ENCODE results near the gene SGCD. TPM values are rescaled to one million over a fixed set of nuclear protein-coding genes. Genes with fewer than 3 reads are reported as not detected.

SGCD gene
- total RNA-seq, 5 donors from 2014 or later (not counting 1 experiment from before 2014, with no cell fraction given) = 0.13 to 2.4 (median 0.22) TPM

DNA sequence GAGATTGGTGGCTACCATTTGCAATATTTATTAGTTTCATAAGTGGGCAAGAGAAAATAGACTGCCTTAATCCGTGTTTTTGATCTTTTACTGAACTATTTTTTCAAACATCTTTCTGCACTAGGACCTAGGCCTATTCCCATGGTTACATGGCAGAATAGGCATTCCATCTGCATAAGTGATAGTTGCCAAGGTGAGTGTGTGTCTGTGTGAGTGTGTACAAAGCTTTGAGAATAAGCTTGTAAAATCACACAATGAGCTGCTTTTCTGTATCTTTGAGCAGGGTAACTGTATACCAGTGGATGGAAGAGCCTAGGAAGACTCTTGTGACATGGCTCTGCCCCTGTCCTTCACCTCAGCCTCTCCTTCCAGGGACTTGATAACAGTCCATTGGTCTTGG is 92.7 kb downstream of the SGCD start:
- CTCF ChIA-PET = no interaction called here
- Histone ChIP-seq H3K27me3 (replicated peaks in 1 of 2; ENCODE audit: control insufficient read depth in 2 of 2, extremely low read depth in 1 of 2, insufficient read depth in 2 of 2, low read length in 1 of 2) (no peaks in the 10 kb centered on the region), H3K4me1 (ENCODE audit: control insufficient read depth in 1 of 2, extremely low read depth in 1 of 2, insufficient read depth in 2 of 2, low read length in 2 of 2) (no peaks in the 10 kb centered on the region), H3K27ac (ENCODE audit: low read length) (no peak overlapping the region), H3K36me3 (ENCODE audit: control insufficient read depth in 2 of 2, extremely low read depth in 1 of 2, insufficient read depth in 1 of 2, low read length in 1 of 2) (no peaks in the 10 kb centered on the region), H3K4me3 (ENCODE audit: control insufficient read depth in 1 of 2, extremely low read depth in 1 of 2, low read length in 1 of 2) (no peak overlapping the region), H3K9me3 (no peaks in the 10 kb centered on the region)
- H3K27me3 Mint-ChIP-seq = peaks cover 0 to 17% of the 10 kb centered on the region in 2 donors
- no peak overlapping the region for H3K27ac Mint-ChIP-seq
- no peaks in the 10 kb centered on the region for H3K4me1 Mint-ChIP-seq
- no peaks in the 10 kb centered on the region for H3K36me3 Mint-ChIP-seq
- ATAC-seq (replicated peaks in 1 of 4) (no peak), DNase-seq (no peak)
- H3K4me3 Mint-ChIP-seq = no peak overlapping the region
- H3K9me3 Mint-ChIP-seq = no peaks in the 10 kb centered on the region
- POLR2A ChIA-PET = interaction anchor here in 1 of 2 donors (0.5 kb wide), 1 partner anchor 1531 kb away, joined by 3 read pairs; no protein-coding TSS in a partner anchor
- WGBS (ENCODE audit: insufficient coverage) = no CpG with 5 or more reads among the region's 1 CpG

- no peak overlapping the region for H3K27ac ChIP-seq (ENCODE audit: low read length)
- POLR2A ChIA-PET = no interaction called here
- Mint-ChIP-seq H3K4me1 (no peaks in the 10 kb centered on the region), H3K27ac (no peak overlapping the region), H3K9me3 (no peaks in the 10 kb centered on the region), H3K4me3 (no peak overlapping the region), H3K36me3 (no peaks in the 10 kb centered on the region), H3K27me3 (peaks cover 0 to 12% of the 10 kb centered on the region in 2 donors)
- WGBS (ENCODE audit: insufficient coverage) = no CpG with 5 or more reads among the region's 1 CpG
- H3K27me3 ChIP-seq (replicated peaks in 1 of 2; ENCODE audit: control insufficient read depth in 2 of 2, extremely low read depth in 1 of 2, insufficient read depth in 2 of 2, low read length in 1 of 2) = no peaks in the 10 kb centered on the region
- CTCF ChIA-PET = no interaction called here
- no peak overlapping the region for H3K4me3 ChIP-seq (ENCODE audit: control insufficient read depth in 1 of 2, extremely low read depth in 1 of 2, low read length in 1 of 2)
- no peaks in the 10 kb centered on the region for H3K4me1 ChIP-seq (ENCODE audit: control insufficient read depth in 1 of 2, extremely low read depth in 1 of 2, insufficient read depth in 2 of 2, low read length in 2 of 2)
- ATAC-seq (replicated peaks in 1 of 4) (no peak), DNase-seq (no peak)
- H3K9me3 ChIP-seq = no peaks in the 10 kb centered on the region
- H3K36me3 ChIP-seq (ENCODE audit: control insufficient read depth in 2 of 2, extremely low read depth in 1 of 2, insufficient read depth in 1 of 2, low read length in 1 of 2) = no peaks in the 10 kb centered on the region
These were observed 93.7 kb downstream of the SGCD start for GRCh38 chr5:156420665-156421064.

GRCh38 chr5:156421798-156422197 is 94.8 kb downstream of the SGCD start:
- Mint-ChIP-seq H3K4me3 (no peak overlapping the region), H3K4me1 (no peaks in the 10 kb centered on the region), H3K27ac (no peak overlapping the region), H3K36me3 (no peaks in the 10 kb centered on the region), H3K9me3 (no peaks in the 10 kb centered on the region), H3K27me3 (peaks cover 0 to 13% of the 10 kb centered on the region in 2 donors)
- ChIA-PET POLR2A (no interaction called here), CTCF (no interaction called here)
- 17% methylated on average over 1 of the region's 4 CpGs for WGBS (ENCODE audit: insufficient coverage)
- DNase-seq = no peak
- no peak for ATAC-seq (replicated peaks in 1 of 4)
- H3K4me3 ChIP-seq (ENCODE audit: control insufficient read depth in 1 of 2, extremely low read depth in 1 of 2, low read length in 1 of 2) = no peak overlapping the region
- H3K27me3 ChIP-seq (replicated peaks in 1 of 2; ENCODE audit: control insufficient read depth in 2 of 2, extremely low read depth in 1 of 2, insufficient read depth in 2 of 2, low read length in 1 of 2) = no peaks in the 10 kb centered on the region
- no peaks in the 10 kb centered on the region for H3K4me1 ChIP-seq (ENCODE audit: control insufficient read depth in 1 of 2, extremely low read depth in 1 of 2, insufficient read depth in 2 of 2, low read length in 2 of 2)
- no peak overlapping the region for H3K27ac ChIP-seq (ENCODE audit: low read length)
- no peaks in the 10 kb centered on the region for H3K36me3 ChIP-seq (ENCODE audit: control insufficient read depth in 2 of 2, extremely low read depth in 1 of 2, insufficient read depth in 1 of 2, low read length in 1 of 2)
- no peaks in the 10 kb centered on the region for H3K9me3 ChIP-seq

DNA sequence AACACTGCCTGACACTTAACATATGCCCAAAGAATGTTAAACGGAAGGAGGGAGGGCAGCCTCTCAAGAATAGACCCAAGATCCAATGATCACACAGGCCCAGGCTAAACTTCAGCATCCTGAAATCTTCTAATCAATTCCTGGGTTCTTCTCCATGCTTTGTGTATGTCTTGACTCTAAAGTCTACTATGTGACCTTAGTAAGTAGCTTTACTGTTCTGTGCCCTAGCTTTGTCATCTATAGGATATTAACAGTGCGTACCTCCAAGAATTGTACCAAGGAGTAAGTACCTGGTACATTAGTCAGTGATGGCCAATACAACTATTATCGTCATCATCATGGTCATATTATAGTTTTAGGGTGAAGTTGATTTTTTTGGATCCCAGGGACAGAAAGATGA is 96.6 kb downstream of the SGCD start:
- DNase-seq (no peak), ATAC-seq (replicated peaks in 1 of 4) (no peak)
- no peaks in the 10 kb centered on the region for H3K4me1 Mint-ChIP-seq
- no peak overlapping the region for H3K27ac Mint-ChIP-seq
- no peaks in the 10 kb centered on the region for H3K4me1 ChIP-seq (ENCODE audit: control insufficient read depth in 1 of 2, extremely low read depth in 1 of 2, insufficient read depth in 2 of 2, low read length in 2 of 2)
- H3K9me3 Mint-ChIP-seq = no peaks in the 10 kb centered on the region
- peaks cover 0 to 13% of the 10 kb centered on the region in 2 donors for H3K27me3 Mint-ChIP-seq
- H3K9me3 ChIP-seq = no peaks in the 10 kb centered on the region
- no peak overlapping the region for H3K27ac ChIP-seq (ENCODE audit: low read length)
- no CpG with 5 or more reads among the region's 3 CpGs for WGBS (ENCODE audit: insufficient coverage)
- ChIA-PET CTCF (no interaction called here), POLR2A (no interaction called here)
- H3K36me3 ChIP-seq (ENCODE audit: control insufficient read depth in 2 of 2, extremely low read depth in 1 of 2, insufficient read depth in 1 of 2, low read length in 1 of 2) = no peaks in the 10 kb centered on the region
- no peaks in the 10 kb centered on the region for H3K36me3 Mint-ChIP-seq
- H3K4me3 ChIP-seq (ENCODE audit: control insufficient read depth in 1 of 2, extremely low read depth in 1 of 2, low read length in 1 of 2) = no peak overlapping the region
- H3K27me3 ChIP-seq (replicated peaks in 1 of 2; ENCODE audit: control insufficient read depth in 2 of 2, extremely low read depth in 1 of 2, insufficient read depth in 2 of 2, low read length in 1 of 2) = no peaks in the 10 kb centered on the region
- H3K4me3 Mint-ChIP-seq = no peak overlapping the region

GRCh38 chr5:156427315-156427714 is 100.4 kb downstream of the SGCD start:
- H3K27me3 Mint-ChIP-seq = peaks cover 13 to 14% of the 10 kb centered on the region in 2 donors
- Histone ChIP-seq H3K27me3 (replicated peaks in 1 of 2; ENCODE audit: control insufficient read depth in 2 of 2, extremely low read depth in 1 of 2, insufficient read depth in 2 of 2, low read length in 1 of 2) (peaks cover 0 to 4% of the 10 kb centered on the region in 2 experiments), H3K27ac (ENCODE audit: low read length) (no peak overlapping the region), H3K9me3 (no peaks in the 10 kb centered on the region), H3K36me3 (ENCODE audit: control insufficient read depth in 2 of 2, extremely low read depth in 1 of 2, insufficient read depth in 1 of 2, low read length in 1 of 2) (no peaks in the 10 kb centered on the region), H3K4me3 (ENCODE audit: control insufficient read depth in 1 of 2, extremely low read depth in 1 of 2, low read length in 1 of 2) (no peak overlapping the region), H3K4me1 (ENCODE audit: control insufficient read depth in 1 of 2, extremely low read depth in 1 of 2, insufficient read depth in 2 of 2, low read length in 2 of 2) (no peaks in the 10 kb centered on the region)
- ChIA-PET POLR2A (no interaction called here), CTCF (no interaction called here)
- no peak for DNase-seq
- H3K27ac Mint-ChIP-seq = no peak overlapping the region
- WGBS (ENCODE audit: insufficient coverage) = 88% methylated on average over 3 of the region's 4 CpGs
- H3K9me3 Mint-ChIP-seq = peaks cover 0 to 4% (median 0%) of the 10 kb centered on the region in 3 donors
- H3K4me3 Mint-ChIP-seq = no peak overlapping the region
- no peaks in the 10 kb centered on the region for H3K36me3 Mint-ChIP-seq
- H3K4me1 Mint-ChIP-seq = no peaks in the 10 kb centered on the region
- ATAC-seq (replicated peaks in 1 of 4) = no peak

- Mint-ChIP-seq H3K4me3 (no peak overlapping the region), H3K27ac (no peak overlapping the region), H3K4me1 (no peaks in the 10 kb centered on the region), H3K27me3 (peaks cover 19 to 24% of the 10 kb centered on the region in 2 donors), H3K36me3 (no peaks in the 10 kb centered on the region), H3K9me3 (peaks cover 0 to 4% (median 0%) of the 10 kb centered on the region in 3 donors)
- Histone ChIP-seq H3K4me1 (ENCODE audit: control insufficient read depth in 1 of 2, extremely low read depth in 1 of 2, insufficient read depth in 2 of 2, low read length in 2 of 2) (no peaks in the 10 kb centered on the region), H3K4me3 (ENCODE audit: control insufficient read depth in 1 of 2, extremely low read depth in 1 of 2, low read length in 1 of 2) (no peak overlapping the region), H3K36me3 (ENCODE audit: control insufficient read depth in 2 of 2, extremely low read depth in 1 of 2, insufficient read depth in 1 of 2, low read length in 1 of 2) (no peaks in the 10 kb centered on the region), H3K27ac (ENCODE audit: low read length) (no peak overlapping the region), H3K27me3 (replicated peaks in 1 of 2; ENCODE audit: control insufficient read depth in 2 of 2, extremely low read depth in 1 of 2, insufficient read depth in 2 of 2, low read length in 1 of 2) (peaks cover 0 to 4% of the 10 kb centered on the region in 2 experiments), H3K9me3 (no peaks in the 10 kb centered on the region)
- CTCF ChIA-PET = no interaction called here
- WGBS (ENCODE audit: insufficient coverage) = 91% methylated on average over 8 of the region's 9 CpGs
- ATAC-seq (replicated peaks in 1 of 4) (no peak), DNase-seq (no peak)
- POLR2A ChIA-PET = no interaction called here
These were observed 105.2 kb downstream of the SGCD start for GRCh38 chr5:156431956-156432829.
